IMR-90 (cell line): ENCODE data around the gene SLC27A2. TPM values are rescaled to one million over a fixed set of nuclear protein-coding genes. Genes with fewer than 3 reads are reported as not detected.

Experiments
- ATAC-seq: fragments of 200-7000 bp; cut with Tn5 transposase; 2 replicates; pipeline ENCODE4 v1.9.1; 2020; ENCODE audit warnings: low read depth, mild to moderate bottlenecking, moderate library complexity
- BruUV-seq: library from RNA; stranded (reverse); fragments of 400-500 nt; replicated peaks from 2 replicates; lab custom pipeline; 2021; lab: Mats Ljungman, UMichigan
- CTCF ChIA-PET: fragments of 300-600 bp; formaldehyde crosslinking; extraction: SDS; loops from one replicate; lab custom pipeline; 2021; ENCODE audit warnings: antibody characterized with exemption; lab: Yijun Ruan, JAX
- POLR2A ChIA-PET: fragments of 300-600 bp; sonication (Branson Sonifier 250); formaldehyde crosslinking; loops from one replicate; lab custom pipeline; 2022; ENCODE audit warnings: antibody characterized with exemption; ENCODE audit not compliant: unreplicated experiment; lab: Charles Lee
- DNase-seq: peaks from one replicate; pipeline ENCODE4 v3.0.0; 2013
- H2AFZ ChIP-seq: replicated peaks from 2 replicates; pipeline ENCODE3; 2013; ENCODE audit warnings: low read length, mild to moderate bottlenecking; ENCODE audit not compliant: poor library complexity
- H2AK5ac ChIP-seq: 2 replicates; pipeline ENCODE4 v1.6.1; 2013; ENCODE audit warnings: low read depth, low read length, inconsistent platforms
- H2AK9ac ChIP-seq: replicated peaks from 2 replicates; pipeline ENCODE3; 2013; ENCODE audit warnings: mild to moderate bottlenecking, low read depth, low read length, moderate library complexity; ENCODE audit not compliant: poor library complexity
- H2BK120ac ChIP-seq: 2 replicates; pipeline ENCODE4 v1.6.1; 2013; ENCODE audit warnings: low read depth, low read length, inconsistent platforms
- H2BK15ac ChIP-seq: 3 replicates; pipeline ENCODE4 v1.6.1; 2013; ENCODE audit warnings: low read depth, low read length, inconsistent platforms
- H2BK20ac ChIP-seq: 2 replicates; pipeline ENCODE4 v1.6.1; 2013; ENCODE audit warnings: low read depth, mild to moderate bottlenecking, inconsistent platforms, low read length, moderate library complexity
- H2BK5ac ChIP-seq: 2 replicates; pipeline ENCODE4 v1.6.1; 2013; ENCODE audit warnings: mild to moderate bottlenecking, low read depth, low read length, inconsistent platforms; ENCODE audit not compliant: poor library complexity, severe bottlenecking
- H3K14ac ChIP-seq: replicated peaks from 2 replicates; pipeline ENCODE4 v1.6.1; 2013; ENCODE audit warnings: low read depth, low read length, inconsistent platforms
- H3K18ac ChIP-seq: 2 replicates; pipeline ENCODE4 v1.6.1; 2013; ENCODE audit warnings: low read depth, low read length, control low read depth
- H3K23ac ChIP-seq: 2 replicates; pipeline ENCODE4 v1.6.1; 2013; ENCODE audit warnings: low read depth, low read length, inconsistent platforms
- H3K27ac ChIP-seq: 2 replicates; pipeline ENCODE4 v1.5.1; 2013; ENCODE audit warnings: mild to moderate bottlenecking, control low read depth, low read length; ENCODE audit not compliant: insufficient read depth
- H3K27me3 ChIP-seq: 2 replicates; pipeline ENCODE4 v1.6.1; 2013; ENCODE audit warnings: low read length; ENCODE audit not compliant: control insufficient read depth, insufficient read depth
- H3K36me3 ChIP-seq: 2 replicates; pipeline ENCODE4 v1.6.1; 2013; ENCODE audit warnings: low read length, mixed read lengths; ENCODE audit not compliant: control insufficient read depth, insufficient read depth
- H3K4ac ChIP-seq: 2 replicates; pipeline ENCODE4 v1.6.1; 2013; ENCODE audit warnings: low read depth, low read length, inconsistent platforms
- H3K4me1 ChIP-seq: 2 replicates; pipeline ENCODE4 v1.6.1; 2013; ENCODE audit warnings: low read length, mixed read lengths; ENCODE audit not compliant: control insufficient read depth, insufficient read depth
- H3K4me2 ChIP-seq: 2 replicates; pipeline ENCODE4 v1.6.1; 2013; ENCODE audit warnings: low read depth, mild to moderate bottlenecking, control low read depth, low read length, moderate library complexity
- H3K4me3 ChIP-seq: 2 replicates; pipeline ENCODE4 v1.5.1; 2013; ENCODE audit warnings: low read depth, mild to moderate bottlenecking, control low read depth, low read length, moderate library complexity; ENCODE audit not compliant: insufficient read depth
- H3K56ac ChIP-seq: 2 replicates; pipeline ENCODE4 v1.6.1; 2013; ENCODE audit warnings: low read length, inconsistent platforms; ENCODE audit not compliant: insufficient read depth; ENCODE audit errors: extremely low read depth
- H3K79me1 ChIP-seq, 2 experiments: 2 replicates each; pipeline ENCODE4 v1.6.1; 2013; ENCODE audit warnings: low read length in 2 of 2, inconsistent platforms in 1 of 2, low read depth in 1 of 2
- H3K9ac ChIP-seq: 2 replicates; pipeline ENCODE4 v1.6.1; 2013; ENCODE audit warnings: low read depth, low read length, control low read depth
- H3K9me1 ChIP-seq: 2 replicates; pipeline ENCODE4 v1.6.1; 2013; ENCODE audit warnings: low read length, inconsistent platforms; ENCODE audit not compliant: insufficient read depth
- H3K9me3 ChIP-seq: 2 replicates; pipeline ENCODE4 v1.6.1; 2013; ENCODE audit warnings: low read length; ENCODE audit not compliant: control insufficient read depth, insufficient read depth
- H4K20me1 ChIP-seq: 2 replicates; pipeline ENCODE4 v1.6.1; 2013; ENCODE audit warnings: low read length, inconsistent platforms; ENCODE audit not compliant: insufficient read depth
- H4K5ac ChIP-seq: 2 replicates; pipeline ENCODE4 v1.6.1; 2013; ENCODE audit warnings: mild to moderate bottlenecking, low read depth, low read length, control low read depth
- H4K8ac ChIP-seq, 2 experiments: 2 replicates each; pipeline ENCODE4 v1.6.1; 2013; ENCODE audit warnings: low read depth in 2 of 2, low read length in 2 of 2, control low read depth in 1 of 2, inconsistent platforms in 1 of 2
- H4K91ac ChIP-seq: 2 replicates; pipeline ENCODE4 v1.6.1; 2013; ENCODE audit warnings: low read depth, low read length, inconsistent platforms; ENCODE audit not compliant: insufficient read depth
- BHLHE40 ChIP-seq: fragments of 150-350 bp; IDR thresholded peaks from 2 replicates; pipeline ENCODE4 v1.6.1; 2016; ENCODE audit warnings: mild to moderate bottlenecking, low read depth, low read length
- CEBPB ChIP-seq: IDR thresholded peaks from 2 replicates; pipeline ENCODE4 v1.6.1; 2012; ENCODE audit warnings: low read depth, low read length, improper control_type of control experiment
- CHD1 ChIP-seq: IDR thresholded peaks from 2 replicates; pipeline ENCODE4 v1.6.1; 2012; ENCODE audit warnings: low read depth, low read length, improper control_type of control experiment
- ELK1 ChIP-seq: fragments of 150-350 bp; IDR thresholded peaks from 2 replicates; pipeline ENCODE4 v1.6.1; 2016; ENCODE audit warnings: low read depth, mild to moderate bottlenecking, low read length, moderate library complexity, borderline replicate concordance
- FOS ChIP-seq: fragments of 150-350 bp; IDR thresholded peaks from 2 replicates; pipeline ENCODE4 v1.6.1; 2016; ENCODE audit warnings: low read depth, low read length
- MAZ ChIP-seq: IDR thresholded peaks from 2 replicates; pipeline ENCODE4 v1.6.1; 2012; ENCODE audit warnings: low read depth, mild to moderate bottlenecking, low read length, improper control_type of control experiment, moderate library complexity, borderline replicate concordance
- MXI1 ChIP-seq: IDR thresholded peaks from 2 replicates; pipeline ENCODE4 v1.6.1; 2012; ENCODE audit warnings: low read depth, mild to moderate bottlenecking, low read length, moderate library complexity, borderline replicate concordance
- NFE2L2 ChIP-seq: fragments of 150-350 bp; IDR thresholded peaks from 2 replicates; pipeline ENCODE4 v1.6.1; 2016; ENCODE audit warnings: low read depth, mild to moderate bottlenecking, low read length
- POLR2A ChIP-seq: IDR thresholded peaks from 2 replicates; pipeline ENCODE4 v1.6.1; 2012; ENCODE audit warnings: mild to moderate bottlenecking, low read depth, low read length
- SMC3 ChIP-seq: fragments of 150-350 bp; IDR thresholded peaks from 2 replicates; pipeline ENCODE4 v1.6.1; 2016; ENCODE audit warnings: low read depth, mild to moderate bottlenecking, antibody characterized with exemption, low read length, moderate library complexity
- WGBS, 2 experiments: methylation state at CpG; one replicate each; pipeline versions ENCODE4 v1.1.5 to v1.1.7; 2013; ENCODE audit warnings: missing lambda C conversion rate in 2 of 2; ENCODE audit not compliant: insufficient read length in 1 of 2; ENCODE audit errors: extremely low coverage in 2 of 2; 5-methylcytosine and 5-hydroxymethylcytosine counted together
- dilution Hi-C: fragments of 300-500 bp; cut with HindIII; formaldehyde crosslinking; loops from one replicate; pipeline ENCODE4 v1.14.3; 2018; ENCODE audit warnings: low sequenced_read_pairs; ENCODE audit not compliant: unreplicated experiment
- in situ Hi-C: fragments of 300-500 bp; cut with MboI; formaldehyde crosslinking; loops from 3 replicates; pipeline ENCODE4 v1.14.3; 2019; ENCODE audit warnings: low sequenced_read_pairs, inconsistent platforms, mixed read lengths
- intact Hi-C: fragments of 100-400 bp; cut with micrococcal nuclease; formaldehyde crosslinking; loops from 2 replicates; pipeline ENCODE4 v1.10.0; 2022
- polyA plus RNA-seq, 3 experiments: library from polyadenylated mRNA; depleted of rRNA; stranded (reverse); fragments of >200 nt; gene quantifications; 2 replicates each; pipeline ENCODE4 v1.2.3, GENCODE V29; 2012; ENCODE audit warnings: low replicate concordance in 1 of 3
- total RNA-seq: library from RNA; depleted of rRNA; stranded (reverse); fragments of >200 nt; gene quantifications from 2 replicates; pipeline ENCODE4 v1.2.3, GENCODE V29; 2012
- TF ChIP-seq, protein P1 (sequence below): fragments of 150-350 bp; IDR thresholded peaks from 2 replicates; pipeline ENCODE4 v1.6.1; 2017; ENCODE audit warnings: mild to moderate bottlenecking, antibody characterized with exemption, low read length, low read depth

Gene SLC27A2
- total and polyA plus RNA-seq, 2 of the 4 experiments (the other 2 are of a cell fraction) = under 0.01 TPM; not detected in 1

DNA sequence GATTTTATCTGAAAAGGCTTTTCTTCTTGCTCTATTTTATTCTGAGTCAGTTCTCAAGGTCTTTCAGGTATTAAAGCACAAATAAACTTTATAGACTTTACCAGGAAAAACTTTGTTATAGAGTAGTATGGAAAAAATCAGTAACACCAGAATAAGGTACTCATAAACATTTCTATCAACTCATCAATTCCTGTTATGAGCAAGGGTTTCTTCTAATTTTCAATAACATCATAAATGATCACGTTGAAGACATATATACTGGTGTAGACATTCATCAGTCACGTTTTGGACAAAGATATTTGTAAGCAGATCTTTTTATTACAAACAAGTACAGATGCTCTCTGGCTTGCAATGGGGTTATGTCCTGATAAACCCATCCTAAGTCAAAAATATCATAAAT, 93.1 kb downstream of the SLC27A2 start:
- DNase-seq (no peak), ATAC-seq (no peak)
- no peaks in the 10 kb centered on the region for H3K79me1 ChIP-seq
- no peak overlapping the region for H2BK120ac ChIP-seq
- peaks cover 1% of the 10 kb centered on the region; the same call in 1 of the 2 replicates for H3K36me3 ChIP-seq
- no peak overlapping the region for H2BK5ac ChIP-seq
- no peak overlapping the region for H3K14ac ChIP-seq
- no peak overlapping the region for H3K23ac ChIP-seq
- TF ChIP-seq NFE2L2 (no peak), CEBPB (no peak), SMC3 (no peak), MAZ (no peak), MXI1 (no peak), FOS (no peak), ELK1 (no peak), POLR2A (no peak), BHLHE40 (no peak), CHD1 (no peak)
- TF ChIP-seq, protein P1, sequence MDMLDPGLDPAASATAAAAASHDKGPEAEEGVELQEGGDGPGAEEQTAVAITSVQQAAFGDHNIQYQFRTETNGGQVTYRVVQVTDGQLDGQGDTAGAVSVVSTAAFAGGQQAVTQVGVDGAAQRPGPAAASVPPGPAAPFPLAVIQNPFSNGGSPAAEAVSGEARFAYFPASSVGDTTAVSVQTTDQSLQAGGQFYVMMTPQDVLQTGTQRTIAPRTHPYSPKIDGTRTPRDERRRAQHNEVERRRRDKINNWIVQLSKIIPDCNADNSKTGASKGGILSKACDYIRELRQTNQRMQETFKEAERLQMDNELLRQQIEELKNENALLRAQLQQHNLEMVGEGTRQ = no peak
- no peaks in the 10 kb centered on the region for H4K20me1 ChIP-seq
- H2AK5ac ChIP-seq = no peak overlapping the region
- no peaks in the 10 kb centered on the region; the same call in 1 of the 2 replicates for H3K9me1 ChIP-seq
- no peak overlapping the region for H3K9ac ChIP-seq
- in situ Hi-C loops (no loop called here), intact Hi-C loops (no loop called here), dilution Hi-C loops (no loop called here)
- H3K4me2 ChIP-seq = no peak overlapping the region
- no peak overlapping the region for H4K8ac ChIP-seq
- H4K5ac ChIP-seq = no peak overlapping the region
- no peak overlapping the region for H2BK20ac ChIP-seq
- no peak overlapping the region for H4K91ac ChIP-seq
- no peak overlapping the region for H2AFZ ChIP-seq
- POLR2A ChIA-PET = no interaction called here
- no peak overlapping the region for H3K27ac ChIP-seq
- no CpG with 5 or more reads among the region's 2 CpGs for WGBS, 2 experiments
- H2AK9ac ChIP-seq = no peak overlapping the region
- CTCF ChIA-PET = no interaction called here
- H3K18ac ChIP-seq = no peak overlapping the region
- H3K9me3 ChIP-seq = no peaks in the 10 kb centered on the region
- H3K27me3 ChIP-seq = no peaks in the 10 kb centered on the region
- H3K4me3 ChIP-seq = no peak overlapping the region
- no peaks in the 10 kb centered on the region for H3K4me1 ChIP-seq
- BruUV-seq = no TSS peak
- H3K56ac ChIP-seq = no peak overlapping the region
- H3K4ac ChIP-seq = no peak overlapping the region
- no peak overlapping the region for H2BK15ac ChIP-seq
